Central memory CD4-positive, alpha-beta T cell (primary cell): ENCODE measurements around the gene OR52W1.
A peak's percentile ranks its signal among the peaks of the same experiment; 100 is the strongest.
"Not testable (repeated sequence)": the region's sequence is repeated elsewhere in the genome, so short reads cannot be mapped to it uniquely, and the experiment has no call there.

ENCODE experiments used
- DNase-seq: peaks from one replicate; pipeline ENCODE4 v3.0.0; 2022

OR52W1 gene

GRCh38 chr11:6219359-6219758 is 20.3 kb downstream of the OR52W1 start:
- DNase-seq, result no peak

GRCh38 chr11:6223854-6224253 is 24.8 kb downstream of the OR52W1 start:
- DNase-seq, result no peak

GRCh38 chr11:6224421-6224820 is 25.4 kb downstream of the OR52W1 start:
- no peak for DNase-seq

GRCh38 chr11:6225024-6225423 is 26.0 kb downstream of the OR52W1 start:
- DNase-seq, result no peak

- no peak for DNase-seq
Measured at GRCh38 chr11:6225896-6226295, 26.9 kb downstream of the OR52W1 start.

GRCh38 chr11:6228520-6228919 is 29.5 kb downstream of the OR52W1 start:
- no peak for DNase-seq

GRCh38 chr11:6229911-6230310 is 30.9 kb downstream of the OR52W1 start:
- DNase-seq, result no peak

- no peak for DNase-seq
Measured at GRCh38 chr11:6232899-6233298, 33.9 kb downstream of the OR52W1 start.

- no peak for DNase-seq
Measured at GRCh38 chr11:6233984-6234386, 35.0 kb downstream of the OR52W1 start.

- DNase-seq, result peak; percentile 100
Measured at GRCh38 chr11:6234387-6235107, 35.5 kb downstream of the OR52W1 start, which contains the start of gene FHIP1B. Gene FHIP1B, minus strand, starts transcription at chr11:6234636. Its CDS starts 10,120 bp downstream, at chr11:6224516.

- no peak for DNase-seq
Measured at GRCh38 chr11:6237266-6237665, 38.2 kb downstream of the OR52W1 start.

- DNase-seq, result no peak
Measured at GRCh38 chr11:6237761-6238302, 38.8 kb downstream of the OR52W1 start.

- DNase-seq, result no peak
Measured at GRCh38 chr11:6238902-6239301, 39.9 kb downstream of the OR52W1 start, which contains the start of gene CNGA4. Gene CNGA4, plus strand, starts transcription at chr11:6239089. Its CDS starts 118 bp downstream, at chr11:6239207.

- DNase-seq, result no peak
Measured at GRCh38 chr11:6240139-6240538, 41.1 kb downstream of the OR52W1 start.

- DNase-seq, result no peak
Measured at GRCh38 chr11:6240781-6241180, 41.8 kb downstream of the OR52W1 start.

- no peak for DNase-seq
Measured at GRCh38 chr11:6241316-6241715, 42.3 kb downstream of the OR52W1 start.

GRCh38 chr11:6245536-6245935 is 46.5 kb downstream of the OR52W1 start:
- DNase-seq, result no peak

GRCh38 chr11:6248248-6248647 is 49.2 kb downstream of the OR52W1 start:
- DNase-seq, result no peak

GRCh38 chr11:6248897-6249296 is 49.9 kb downstream of the OR52W1 start:
- DNase-seq, result not testable (repeated sequence)
